IMR-90 (cell line): ENCODE data around the gene NR6A1. TPM values are rescaled to one million over a fixed set of nuclear protein-coding genes. Genes with fewer than 3 reads are reported as not detected.

Experiments used
- ATAC-seq: fragments of 200-7000 bp; cut with Tn5 transposase; 2 replicates; pipeline ENCODE4 v1.9.1; 2020; ENCODE audit warnings: low read depth, mild to moderate bottlenecking, moderate library complexity
- BruUV-seq: library from RNA; stranded (reverse); fragments of 400-500 nt; replicated peaks from 2 replicates; lab custom pipeline; 2021; lab: Mats Ljungman, UMichigan
- CTCF ChIA-PET: fragments of 300-600 bp; formaldehyde crosslinking; extraction: SDS; loops from one replicate; lab custom pipeline; 2021; ENCODE audit warnings: antibody characterized with exemption; lab: Yijun Ruan, JAX
- POLR2A ChIA-PET: fragments of 300-600 bp; sonication (Branson Sonifier 250); formaldehyde crosslinking; loops from one replicate; lab custom pipeline; 2022; ENCODE audit warnings: antibody characterized with exemption; ENCODE audit not compliant: unreplicated experiment; lab: Charles Lee
- DNase-seq: peaks from one replicate; pipeline ENCODE4 v3.0.0; 2013
- H2AFZ ChIP-seq: replicated peaks from 2 replicates; pipeline ENCODE3; 2013; ENCODE audit warnings: low read length, mild to moderate bottlenecking; ENCODE audit not compliant: poor library complexity
- H2AK5ac ChIP-seq: 2 replicates; pipeline ENCODE4 v1.6.1; 2013; ENCODE audit warnings: low read depth, low read length, inconsistent platforms
- H2AK9ac ChIP-seq: replicated peaks from 2 replicates; pipeline ENCODE3; 2013; ENCODE audit warnings: mild to moderate bottlenecking, low read depth, low read length, moderate library complexity; ENCODE audit not compliant: poor library complexity
- H2BK120ac ChIP-seq: 2 replicates; pipeline ENCODE4 v1.6.1; 2013; ENCODE audit warnings: low read depth, low read length, inconsistent platforms
- H2BK15ac ChIP-seq: 3 replicates; pipeline ENCODE4 v1.6.1; 2013; ENCODE audit warnings: low read depth, low read length, inconsistent platforms
- H2BK20ac ChIP-seq: 2 replicates; pipeline ENCODE4 v1.6.1; 2013; ENCODE audit warnings: low read depth, mild to moderate bottlenecking, inconsistent platforms, low read length, moderate library complexity
- H2BK5ac ChIP-seq: 2 replicates; pipeline ENCODE4 v1.6.1; 2013; ENCODE audit warnings: mild to moderate bottlenecking, low read depth, low read length, inconsistent platforms; ENCODE audit not compliant: poor library complexity, severe bottlenecking
- H3K14ac ChIP-seq: replicated peaks from 2 replicates; pipeline ENCODE4 v1.6.1; 2013; ENCODE audit warnings: low read depth, low read length, inconsistent platforms
- H3K18ac ChIP-seq: 2 replicates; pipeline ENCODE4 v1.6.1; 2013; ENCODE audit warnings: low read depth, low read length, control low read depth
- H3K23ac ChIP-seq: 2 replicates; pipeline ENCODE4 v1.6.1; 2013; ENCODE audit warnings: low read depth, low read length, inconsistent platforms
- H3K27ac ChIP-seq: 2 replicates; pipeline ENCODE4 v1.5.1; 2013; ENCODE audit warnings: mild to moderate bottlenecking, control low read depth, low read length; ENCODE audit not compliant: insufficient read depth
- H3K27me3 ChIP-seq: 2 replicates; pipeline ENCODE4 v1.6.1; 2013; ENCODE audit warnings: low read length; ENCODE audit not compliant: control insufficient read depth, insufficient read depth
- H3K36me3 ChIP-seq: 2 replicates; pipeline ENCODE4 v1.6.1; 2013; ENCODE audit warnings: low read length, mixed read lengths; ENCODE audit not compliant: control insufficient read depth, insufficient read depth
- H3K4ac ChIP-seq: 2 replicates; pipeline ENCODE4 v1.6.1; 2013; ENCODE audit warnings: low read depth, low read length, inconsistent platforms
- H3K4me1 ChIP-seq: 2 replicates; pipeline ENCODE4 v1.6.1; 2013; ENCODE audit warnings: low read length, mixed read lengths; ENCODE audit not compliant: control insufficient read depth, insufficient read depth
- H3K4me2 ChIP-seq: 2 replicates; pipeline ENCODE4 v1.6.1; 2013; ENCODE audit warnings: low read depth, mild to moderate bottlenecking, control low read depth, low read length, moderate library complexity
- H3K4me3 ChIP-seq: 2 replicates; pipeline ENCODE4 v1.5.1; 2013; ENCODE audit warnings: low read depth, mild to moderate bottlenecking, control low read depth, low read length, moderate library complexity; ENCODE audit not compliant: insufficient read depth
- H3K56ac ChIP-seq: 2 replicates; pipeline ENCODE4 v1.6.1; 2013; ENCODE audit warnings: low read length, inconsistent platforms; ENCODE audit not compliant: insufficient read depth; ENCODE audit errors: extremely low read depth
- H3K79me1 ChIP-seq, 2 experiments: 2 replicates each; pipeline ENCODE4 v1.6.1; 2013; ENCODE audit warnings: low read length in 2 of 2, inconsistent platforms in 1 of 2, low read depth in 1 of 2
- H3K9ac ChIP-seq: 2 replicates; pipeline ENCODE4 v1.6.1; 2013; ENCODE audit warnings: low read depth, low read length, control low read depth
- H3K9me1 ChIP-seq: 2 replicates; pipeline ENCODE4 v1.6.1; 2013; ENCODE audit warnings: low read length, inconsistent platforms; ENCODE audit not compliant: insufficient read depth
- H3K9me3 ChIP-seq: 2 replicates; pipeline ENCODE4 v1.6.1; 2013; ENCODE audit warnings: low read length; ENCODE audit not compliant: control insufficient read depth, insufficient read depth
- H4K20me1 ChIP-seq: 2 replicates; pipeline ENCODE4 v1.6.1; 2013; ENCODE audit warnings: low read length, inconsistent platforms; ENCODE audit not compliant: insufficient read depth
- H4K5ac ChIP-seq: 2 replicates; pipeline ENCODE4 v1.6.1; 2013; ENCODE audit warnings: mild to moderate bottlenecking, low read depth, low read length, control low read depth
- H4K8ac ChIP-seq, 2 experiments: 2 replicates each; pipeline ENCODE4 v1.6.1; 2013; ENCODE audit warnings: low read depth in 2 of 2, low read length in 2 of 2, control low read depth in 1 of 2, inconsistent platforms in 1 of 2
- H4K91ac ChIP-seq: 2 replicates; pipeline ENCODE4 v1.6.1; 2013; ENCODE audit warnings: low read depth, low read length, inconsistent platforms; ENCODE audit not compliant: insufficient read depth
- MAZ ChIP-seq: IDR thresholded peaks from 2 replicates; pipeline ENCODE4 v1.6.1; 2012; ENCODE audit warnings: low read depth, mild to moderate bottlenecking, low read length, improper control_type of control experiment, moderate library complexity, borderline replicate concordance
- RAD21 ChIP-seq: IDR thresholded peaks from 2 replicates; pipeline ENCODE4 v1.6.1; 2012; ENCODE audit warnings: low read length, improper control_type of control experiment
- RCOR1 ChIP-seq: IDR thresholded peaks from 2 replicates; pipeline ENCODE4 v1.6.1; 2012; ENCODE audit warnings: mild to moderate bottlenecking, low read length, improper control_type of control experiment; ENCODE audit not compliant: insufficient replicate concordance
- RFX5 ChIP-seq: IDR thresholded peaks from 2 replicates; pipeline ENCODE4 v1.8.0; 2012; ENCODE audit warnings: low read depth, mild to moderate bottlenecking, low read length, moderate library complexity
- SMC3 ChIP-seq: fragments of 150-350 bp; IDR thresholded peaks from 2 replicates; pipeline ENCODE4 v1.6.1; 2016; ENCODE audit warnings: low read depth, mild to moderate bottlenecking, antibody characterized with exemption, low read length, moderate library complexity
- WGBS, 2 experiments: methylation state at CpG; one replicate each; pipeline versions ENCODE4 v1.1.5 to v1.1.7; 2013; ENCODE audit warnings: missing lambda C conversion rate in 2 of 2; ENCODE audit not compliant: insufficient read length in 1 of 2; ENCODE audit errors: extremely low coverage in 2 of 2; 5-methylcytosine and 5-hydroxymethylcytosine counted together
- dilution Hi-C: fragments of 300-500 bp; cut with HindIII; formaldehyde crosslinking; loops from one replicate; pipeline ENCODE4 v1.14.3; 2018; ENCODE audit warnings: low sequenced_read_pairs; ENCODE audit not compliant: unreplicated experiment
- in situ Hi-C: fragments of 300-500 bp; cut with MboI; formaldehyde crosslinking; loops from 3 replicates; pipeline ENCODE4 v1.14.3; 2019; ENCODE audit warnings: low sequenced_read_pairs, inconsistent platforms, mixed read lengths
- intact Hi-C: fragments of 100-400 bp; cut with micrococcal nuclease; formaldehyde crosslinking; loops from 2 replicates; pipeline ENCODE4 v1.10.0; 2022
- polyA plus RNA-seq, 3 experiments: library from polyadenylated mRNA; depleted of rRNA; stranded (reverse); fragments of >200 nt; gene quantifications; 2 replicates each; pipeline ENCODE4 v1.2.3, GENCODE V29; 2012; ENCODE audit warnings: low replicate concordance in 1 of 3
- total RNA-seq: library from RNA; depleted of rRNA; stranded (reverse); fragments of >200 nt; gene quantifications from 2 replicates; pipeline ENCODE4 v1.2.3, GENCODE V29; 2012
- TF ChIP-seq, protein P1 (sequence below): fragments of 150-350 bp; IDR thresholded peaks from 2 replicates; pipeline ENCODE4 v1.6.1; 2017; ENCODE audit warnings: mild to moderate bottlenecking, antibody characterized with exemption, low read length, low read depth

Gene NR6A1
- total and polyA plus RNA-seq, 2 of the 4 experiments (the other 2 are of a cell fraction), result 0.14 to 0.36 TPM

DNA sequence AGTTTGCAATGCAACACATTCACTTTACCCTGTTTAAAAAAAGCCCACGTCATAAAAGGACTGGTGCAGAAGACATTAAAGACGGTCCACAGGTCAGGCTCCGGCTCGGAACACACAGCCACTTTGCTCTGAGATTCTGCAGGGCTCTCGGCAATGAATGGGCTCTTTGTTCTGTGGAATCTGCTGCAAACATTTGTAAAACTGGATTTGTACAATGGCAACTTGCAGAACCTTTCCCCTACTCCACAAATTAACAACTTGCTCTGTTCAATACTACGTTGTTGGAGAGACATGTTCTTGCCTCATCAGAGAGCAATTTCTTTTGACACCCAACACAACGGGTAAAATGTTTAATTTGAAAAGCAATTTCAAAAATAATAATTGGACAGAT, 250.9 kb downstream of the NR6A1 start:
- no peak overlapping the region for H3K23ac ChIP-seq
- BruUV-seq, result no TSS peak
- no peak overlapping the region for H2AK5ac ChIP-seq
- H4K8ac ChIP-seq, result no peak overlapping the region
- no peak overlapping the region for H2BK15ac ChIP-seq
- ATAC-seq, result no peak
- TF ChIP-seq, protein P1, sequence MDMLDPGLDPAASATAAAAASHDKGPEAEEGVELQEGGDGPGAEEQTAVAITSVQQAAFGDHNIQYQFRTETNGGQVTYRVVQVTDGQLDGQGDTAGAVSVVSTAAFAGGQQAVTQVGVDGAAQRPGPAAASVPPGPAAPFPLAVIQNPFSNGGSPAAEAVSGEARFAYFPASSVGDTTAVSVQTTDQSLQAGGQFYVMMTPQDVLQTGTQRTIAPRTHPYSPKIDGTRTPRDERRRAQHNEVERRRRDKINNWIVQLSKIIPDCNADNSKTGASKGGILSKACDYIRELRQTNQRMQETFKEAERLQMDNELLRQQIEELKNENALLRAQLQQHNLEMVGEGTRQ, result no peak
- TF ChIP-seq MAZ (no peak), RCOR1 (no peak), SMC3 (no peak), RAD21 (no peak), RFX5 (no peak)
- WGBS, 2 experiments, result 100% methylated on average over 1 of the region's 7 CpGs; no CpG with 5 or more reads in 1 of the 2 experiments
- H3K27me3 ChIP-seq, result peaks cover 30% of the 10 kb centered on the region
- intact Hi-C loops, result no loop called here
- H3K9me3 ChIP-seq, result no peaks in the 10 kb centered on the region
- H3K9me1 ChIP-seq, result peaks cover 3% of the 10 kb centered on the region; the same call in 1 of the 2 replicates
- peaks cover 4% of the 10 kb centered on the region for H3K4me1 ChIP-seq
- no peak overlapping the region for H3K14ac ChIP-seq
- H4K5ac ChIP-seq, result no peak overlapping the region
- no peak overlapping the region for H2AFZ ChIP-seq
- H3K4me3 ChIP-seq, result no peak overlapping the region
- ChIA-PET CTCF (no interaction called here), POLR2A (no interaction called here)
- H4K91ac ChIP-seq, result no peak overlapping the region
- dilution Hi-C loops, result no loop called here
- no peak overlapping the region for H3K4ac ChIP-seq
- H3K4me2 ChIP-seq, result no peak overlapping the region
- H3K27ac ChIP-seq, result no peak overlapping the region
- no peak overlapping the region for H3K18ac ChIP-seq
- no peaks in the 10 kb centered on the region for H3K79me1 ChIP-seq
- no peak overlapping the region for H2AK9ac ChIP-seq
- no peak overlapping the region for H3K9ac ChIP-seq
- H4K20me1 ChIP-seq, result no peaks in the 10 kb centered on the region
- no peak for DNase-seq
- H3K36me3 ChIP-seq, result no peaks in the 10 kb centered on the region
- no peak overlapping the region for H3K56ac ChIP-seq
- H2BK5ac ChIP-seq, result no peak overlapping the region
- no peak overlapping the region for H2BK20ac ChIP-seq
- no peak overlapping the region for H2BK120ac ChIP-seq
- in situ Hi-C loops, result no loop called here
